Osteocyte (in vitro differentiated cells): Measurements from ENCODE around the gene ESRRG. TPM values are rescaled to one million over a fixed set of nuclear protein-coding genes. Genes with fewer than 3 reads are reported as not detected.

ENCODE experiments used
- DNase-seq: peaks from one replicate; pipeline ENCODE4 v3.0.0; 2021; ENCODE audit warnings: mixed read lengths; ENCODE audit not compliant: unreplicated experiment; ENCODE audit errors: extremely low spot score
- H3K27ac Mint-ChIP-seq: one replicate; pipeline ENCODE4 v1.8.0; 2021; ENCODE audit warnings: mild to moderate bottlenecking, mixed read lengths; ENCODE audit not compliant: unreplicated experiment
- H3K27me3 Mint-ChIP-seq: one replicate; pipeline ENCODE4 v1.8.0; 2021; ENCODE audit warnings: mixed read lengths; ENCODE audit not compliant: unreplicated experiment
- H3K36me3 Mint-ChIP-seq: one replicate; pipeline ENCODE4 v1.8.0; 2021; ENCODE audit warnings: mixed read lengths; ENCODE audit not compliant: unreplicated experiment
- H3K4me1 Mint-ChIP-seq: one replicate; pipeline ENCODE4 v1.8.0; 2021; ENCODE audit warnings: mixed read lengths; ENCODE audit not compliant: unreplicated experiment
- H3K4me3 Mint-ChIP-seq: one replicate; pipeline ENCODE4 v1.8.0; 2021; ENCODE audit warnings: mild to moderate bottlenecking, moderate library complexity, mixed read lengths; ENCODE audit not compliant: unreplicated experiment
- H3K9me3 Mint-ChIP-seq: one replicate; pipeline ENCODE4 v1.8.0; 2021; ENCODE audit warnings: mixed read lengths; ENCODE audit not compliant: unreplicated experiment
- total RNA-seq: library from RNA; stranded (reverse); gene quantifications from 2 replicates; pipeline ENCODE4 v1.2.1, GENCODE V29; 2021
- TF ChIP-seq, protein P1 (sequence below): fragments of 200-600 bp; sonication (generic); IDR thresholded peaks from 2 replicates; pipeline ENCODE4 v1.5.0; 2021; ENCODE audit warnings: antibody characterized with exemption, mild to moderate bottlenecking, moderate library complexity

ESRRG gene
- total RNA-seq, 1 donor from 2014 or later, result not detected

- Mint-ChIP-seq H3K4me1 (peaks cover 11% of the 10 kb centered on the region), H3K9me3 (no peaks in the 10 kb centered on the region), H3K27me3 (peaks cover 31% of the 10 kb centered on the region), H3K36me3 (no peaks in the 10 kb centered on the region), H3K27ac (no peak overlapping the region), H3K4me3 (no peak overlapping the region)
- TF ChIP-seq, protein P1, sequence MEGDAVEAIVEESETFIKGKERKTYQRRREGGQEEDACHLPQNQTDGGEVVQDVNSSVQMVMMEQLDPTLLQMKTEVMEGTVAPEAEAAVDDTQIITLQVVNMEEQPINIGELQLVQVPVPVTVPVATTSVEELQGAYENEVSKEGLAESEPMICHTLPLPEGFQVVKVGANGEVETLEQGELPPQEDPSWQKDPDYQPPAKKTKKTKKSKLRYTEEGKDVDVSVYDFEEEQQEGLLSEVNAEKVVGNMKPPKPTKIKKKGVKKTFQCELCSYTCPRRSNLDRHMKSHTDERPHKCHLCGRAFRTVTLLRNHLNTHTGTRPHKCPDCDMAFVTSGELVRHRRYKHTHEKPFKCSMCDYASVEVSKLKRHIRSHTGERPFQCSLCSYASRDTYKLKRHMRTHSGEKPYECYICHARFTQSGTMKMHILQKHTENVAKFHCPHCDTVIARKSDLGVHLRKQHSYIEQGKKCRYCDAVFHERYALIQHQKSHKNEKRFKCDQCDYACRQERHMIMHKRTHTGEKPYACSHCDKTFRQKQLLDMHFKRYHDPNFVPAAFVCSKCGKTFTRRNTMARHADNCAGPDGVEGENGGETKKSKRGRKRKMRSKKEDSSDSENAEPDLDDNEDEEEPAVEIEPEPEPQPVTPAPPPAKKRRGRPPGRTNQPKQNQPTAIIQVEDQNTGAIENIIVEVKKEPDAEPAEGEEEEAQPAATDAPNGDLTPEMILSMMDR, result no peak
- no peak for DNase-seq
Observed at GRCh38 chr1:216598448-216598847, 124.8 kb downstream of the ESRRG start.

DNA sequence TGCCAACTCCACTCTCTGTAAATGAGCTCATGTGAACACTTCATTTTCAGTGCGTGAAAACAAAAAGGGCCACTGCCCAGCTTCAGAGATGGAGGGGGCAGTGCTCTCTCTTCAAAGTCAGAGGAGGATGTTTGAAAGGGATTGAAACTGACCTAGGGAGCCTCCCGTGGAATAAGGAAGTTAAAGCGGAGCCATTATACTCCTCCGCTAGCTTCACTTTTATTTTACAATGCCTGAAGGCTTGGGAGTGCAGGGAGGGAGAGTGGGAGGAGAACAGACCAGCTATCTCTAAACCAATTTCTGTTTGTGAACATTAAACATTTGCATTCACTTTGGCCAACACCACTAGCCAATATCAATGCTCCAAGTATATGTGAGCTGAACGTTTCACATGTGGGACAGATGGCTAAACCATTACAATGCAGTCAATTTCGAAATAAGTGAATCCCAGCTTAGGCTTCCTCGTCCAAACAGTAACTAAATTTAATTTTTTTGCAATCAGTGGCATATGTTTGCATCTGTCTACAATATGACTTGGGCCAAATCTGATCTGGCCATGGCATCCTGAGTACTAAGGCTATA, 126.9 kb downstream of the ESRRG start:
- no peaks in the 10 kb centered on the region for H3K36me3 Mint-ChIP-seq
- H3K4me3 Mint-ChIP-seq, result no peak overlapping the region
- H3K4me1 Mint-ChIP-seq, result peaks cover 10% of the 10 kb centered on the region
- H3K27me3 Mint-ChIP-seq, result peaks cover 21% of the 10 kb centered on the region
- no peak for DNase-seq
- TF ChIP-seq, protein P1, result no peak
- no peak overlapping the region for H3K27ac Mint-ChIP-seq
- H3K9me3 Mint-ChIP-seq, result no peaks in the 10 kb centered on the region

DNA sequence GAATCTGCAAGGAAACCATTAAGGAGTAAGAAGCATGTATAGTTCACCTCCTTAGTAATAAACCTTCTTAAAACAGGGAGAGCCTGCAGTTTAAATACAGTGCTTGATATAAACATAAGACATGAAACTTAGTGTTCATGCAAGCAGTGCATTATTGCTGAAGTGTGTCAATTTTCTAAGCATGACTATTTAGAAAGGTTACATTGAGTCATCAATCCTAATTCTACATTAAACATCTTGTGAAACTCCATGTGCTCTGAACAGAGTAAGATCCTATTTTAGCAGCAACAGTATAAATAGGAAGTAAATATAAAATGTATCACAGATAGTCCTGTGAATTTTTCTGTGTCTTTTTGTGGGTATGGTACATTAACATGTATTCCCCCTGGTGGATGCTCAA, 135.5 kb downstream of the ESRRG start:
- Mint-ChIP-seq H3K27me3 (peaks cover 24% of the 10 kb centered on the region), H3K36me3 (no peaks in the 10 kb centered on the region), H3K27ac (no peak overlapping the region), H3K4me3 (no peak overlapping the region), H3K9me3 (no peaks in the 10 kb centered on the region), H3K4me1 (no peaks in the 10 kb centered on the region)
- no peak for DNase-seq
- TF ChIP-seq, protein P1, result no peak

- Mint-ChIP-seq H3K9me3 (no peaks in the 10 kb centered on the region), H3K27me3 (peaks cover 22% of the 10 kb centered on the region), H3K4me3 (no peak overlapping the region), H3K36me3 (no peaks in the 10 kb centered on the region), H3K4me1 (no peaks in the 10 kb centered on the region), H3K27ac (no peak overlapping the region)
- TF ChIP-seq, protein P1, result no peak
- DNase-seq, result no peak
Observed at GRCh38 chr1:216582151-216582550, 141.1 kb downstream of the ESRRG start.

DNA sequence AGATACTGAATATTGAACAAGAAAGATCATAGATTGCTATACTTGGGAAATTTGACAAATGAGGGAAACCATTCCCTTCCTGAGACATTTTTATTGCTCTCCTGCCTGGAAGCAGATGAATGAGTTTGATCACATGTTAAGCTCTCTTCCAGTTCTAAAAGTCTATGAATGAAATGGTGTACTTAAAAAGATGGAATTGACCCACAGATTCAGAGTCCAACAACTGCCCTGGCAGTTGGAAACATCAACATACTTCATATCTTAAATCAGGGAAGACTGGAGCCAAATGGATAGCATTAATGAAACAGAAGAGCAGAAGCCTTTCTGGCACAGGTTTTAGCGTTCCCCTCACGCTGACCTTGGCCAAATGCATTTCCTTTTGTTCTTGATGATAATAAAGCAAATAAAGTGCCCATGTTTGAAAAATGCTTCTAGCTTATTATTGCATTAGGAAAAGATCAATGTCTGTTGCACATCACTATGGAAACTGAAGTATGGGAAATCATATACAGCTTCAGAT, 142.6 kb downstream of the ESRRG start:
- Mint-ChIP-seq H3K27me3 (peaks cover 34% of the 10 kb centered on the region), H3K4me1 (no peaks in the 10 kb centered on the region), H3K36me3 (no peaks in the 10 kb centered on the region), H3K4me3 (no peak overlapping the region), H3K27ac (no peak overlapping the region), H3K9me3 (no peaks in the 10 kb centered on the region)
- DNase-seq, result no peak
- TF ChIP-seq, protein P1, result no peak
